ENCODE data around the gene KCNH3. TPM values are rescaled to one million over a fixed set of nuclear protein-coding genes. Genes with fewer than 3 reads are reported as not detected.
A peak's percentile ranks its signal among the peaks of the same experiment; 100 is the strongest.

Gene KCNH3
- total and polyA plus RNA-seq, 2 donors (not counting 1 experiment from before 2014, with no cell fraction given) = 0.05 to 0.17 TPM

GRCh38 chr12:49511410-49511809 is 27.4 kb upstream of the KCNH3 start:
- no peaks in the 10 kb centered on the region for H3K9me3 ChIP-seq (ENCODE audit: control insufficient read depth, insufficient read depth, low read depth, low read length)
- H3K36me3 ChIP-seq (ENCODE audit: control insufficient read depth, insufficient read depth, low read length) = no peaks in the 10 kb centered on the region
- H3K4me2 ChIP-seq (ENCODE audit: extremely low read depth, insufficient read depth, low read length) = no peak overlapping the region
- peaks cover 4% of the 10 kb centered on the region for H3K4me1 ChIP-seq (ENCODE audit: control insufficient read depth, extremely low read depth, insufficient read depth, low read length)
- TF ChIP-seq EZH2 (IDR thresholded peaks at IDR 0.05; ENCODE audit: low read length, missing control alignments) = no peak
- TF ChIP-seq, protein P1, sequence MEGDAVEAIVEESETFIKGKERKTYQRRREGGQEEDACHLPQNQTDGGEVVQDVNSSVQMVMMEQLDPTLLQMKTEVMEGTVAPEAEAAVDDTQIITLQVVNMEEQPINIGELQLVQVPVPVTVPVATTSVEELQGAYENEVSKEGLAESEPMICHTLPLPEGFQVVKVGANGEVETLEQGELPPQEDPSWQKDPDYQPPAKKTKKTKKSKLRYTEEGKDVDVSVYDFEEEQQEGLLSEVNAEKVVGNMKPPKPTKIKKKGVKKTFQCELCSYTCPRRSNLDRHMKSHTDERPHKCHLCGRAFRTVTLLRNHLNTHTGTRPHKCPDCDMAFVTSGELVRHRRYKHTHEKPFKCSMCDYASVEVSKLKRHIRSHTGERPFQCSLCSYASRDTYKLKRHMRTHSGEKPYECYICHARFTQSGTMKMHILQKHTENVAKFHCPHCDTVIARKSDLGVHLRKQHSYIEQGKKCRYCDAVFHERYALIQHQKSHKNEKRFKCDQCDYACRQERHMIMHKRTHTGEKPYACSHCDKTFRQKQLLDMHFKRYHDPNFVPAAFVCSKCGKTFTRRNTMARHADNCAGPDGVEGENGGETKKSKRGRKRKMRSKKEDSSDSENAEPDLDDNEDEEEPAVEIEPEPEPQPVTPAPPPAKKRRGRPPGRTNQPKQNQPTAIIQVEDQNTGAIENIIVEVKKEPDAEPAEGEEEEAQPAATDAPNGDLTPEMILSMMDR (conservative IDR thresholded peaks at IDR 0.05 in 1 of 2, IDR thresholded peaks at IDR 0.05 in 1 of 2; ENCODE audit: low read depth in 1 of 2, low read length in 2 of 2) = no peak
- H3K27me3 ChIP-seq (ENCODE audit: control insufficient read depth, insufficient read depth, low read length) = no peaks in the 10 kb centered on the region
- H3K79me2 ChIP-seq (ENCODE audit: control insufficient read depth, insufficient read depth, low read length) = no peaks in the 10 kb centered on the region
- H2AFZ ChIP-seq (ENCODE audit: low read length) = no peak overlapping the region
- H3K9ac ChIP-seq (ENCODE audit: insufficient read depth, low read length) = no peak overlapping the region
- H4K20me1 ChIP-seq (ENCODE audit: control insufficient read depth, extremely low read depth, insufficient read depth, low read length) = no peaks in the 10 kb centered on the region
- H3K4me3 ChIP-seq (replicated peaks in 1 of 4; ENCODE audit: control extremely low read depth in 1 of 4, insufficient read depth in 1 of 4, low read depth in 3 of 4, low read length in 4 of 4) = no peak overlapping the region
- peak in 1 of 2 donors; percentile 42 for DNase-seq (ENCODE audit: low read depth in 2 of 2)
- no peak overlapping the region for H3K27ac ChIP-seq (ENCODE audit: insufficient read depth, low read length)

DNA sequence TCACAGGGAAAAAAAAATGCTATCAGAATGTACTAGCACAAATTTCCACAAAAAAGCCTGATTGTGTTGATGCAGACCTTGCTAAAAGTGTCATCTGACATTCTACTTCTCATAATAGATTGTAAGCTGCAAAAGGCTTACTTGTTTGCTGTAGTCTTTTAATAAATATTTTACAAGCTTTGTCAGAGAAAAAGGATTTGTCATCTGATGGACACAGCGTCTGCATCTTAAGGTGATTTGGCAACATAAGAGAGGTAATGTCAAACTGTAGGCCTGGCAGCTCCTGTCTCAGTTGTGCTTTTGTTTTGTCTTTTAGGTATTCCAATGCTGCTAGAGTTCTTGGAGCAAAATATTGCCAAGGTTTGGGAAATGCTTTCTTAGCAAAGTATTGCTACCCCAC is 26.3 kb upstream of the KCNH3 start:
- no peak for TF ChIP-seq EZH2 (IDR thresholded peaks at IDR 0.05; ENCODE audit: low read length, missing control alignments)
- TF ChIP-seq, protein P1 (conservative IDR thresholded peaks at IDR 0.05 in 1 of 2, IDR thresholded peaks at IDR 0.05 in 1 of 2; ENCODE audit: low read depth in 1 of 2, low read length in 2 of 2) = no peak
- Histone ChIP-seq H3K9ac (ENCODE audit: insufficient read depth, low read length) (no peak overlapping the region), H3K4me1 (ENCODE audit: control insufficient read depth, extremely low read depth, insufficient read depth, low read length) (peaks cover 4% of the 10 kb centered on the region), H3K36me3 (ENCODE audit: control insufficient read depth, insufficient read depth, low read length) (no peaks in the 10 kb centered on the region), H3K9me3 (ENCODE audit: control insufficient read depth, insufficient read depth, low read depth, low read length) (no peaks in the 10 kb centered on the region), H3K27ac (ENCODE audit: insufficient read depth, low read length) (no peak overlapping the region), H3K27me3 (ENCODE audit: control insufficient read depth, insufficient read depth, low read length) (no peaks in the 10 kb centered on the region), H3K4me3 (replicated peaks in 1 of 4; ENCODE audit: control extremely low read depth in 1 of 4, insufficient read depth in 1 of 4, low read depth in 3 of 4, low read length in 4 of 4) (no peak overlapping the region), H4K20me1 (ENCODE audit: control insufficient read depth, extremely low read depth, insufficient read depth, low read length) (no peaks in the 10 kb centered on the region), H2AFZ (ENCODE audit: low read length) (no peak overlapping the region), H3K4me2 (ENCODE audit: extremely low read depth, insufficient read depth, low read length) (no peak overlapping the region), H3K79me2 (ENCODE audit: control insufficient read depth, insufficient read depth, low read length) (no peaks in the 10 kb centered on the region)
- DNase-seq (ENCODE audit: low read depth in 2 of 2) = no peak

GRCh38 chr12:49515266-49515665 is 23.6 kb upstream of the KCNH3 start:
- TF ChIP-seq, protein P1 (conservative IDR thresholded peaks at IDR 0.05 in 1 of 2, IDR thresholded peaks at IDR 0.05 in 1 of 2; ENCODE audit: low read depth in 1 of 2, low read length in 2 of 2) = no peak
- no peak for TF ChIP-seq EZH2 (IDR thresholded peaks at IDR 0.05; ENCODE audit: low read length, missing control alignments)
- no peak overlapping the region for H3K9ac ChIP-seq (ENCODE audit: insufficient read depth, low read length)

More at GRCh38 chr12:49515266-49515665, 23.6 kb upstream of the KCNH3 start:
- no peak overlapping the region for H3K4me3 ChIP-seq (replicated peaks in 1 of 4; ENCODE audit: control extremely low read depth in 1 of 4, insufficient read depth in 1 of 4, low read depth in 3 of 4, low read length in 4 of 4)
- peak; percentile 83 to 91 for DNase-seq (ENCODE audit: low read depth in 2 of 2)
- peaks cover 5% of the 10 kb centered on the region for H3K4me1 ChIP-seq (ENCODE audit: control insufficient read depth, extremely low read depth, insufficient read depth, low read length)
- H3K36me3 ChIP-seq (ENCODE audit: control insufficient read depth, insufficient read depth, low read length) = no peaks in the 10 kb centered on the region
- H3K9me3 ChIP-seq (ENCODE audit: control insufficient read depth, insufficient read depth, low read depth, low read length) = no peaks in the 10 kb centered on the region
- peak overlapping the region; percentile 13 for H3K4me2 ChIP-seq (ENCODE audit: extremely low read depth, insufficient read depth, low read length)
- H3K79me2 ChIP-seq (ENCODE audit: control insufficient read depth, insufficient read depth, low read length) = no peaks in the 10 kb centered on the region
- H2AFZ ChIP-seq (ENCODE audit: low read length) = no peak overlapping the region
- H3K27me3 ChIP-seq (ENCODE audit: control insufficient read depth, insufficient read depth, low read length) = no peaks in the 10 kb centered on the region
- no peaks in the 10 kb centered on the region for H4K20me1 ChIP-seq (ENCODE audit: control insufficient read depth, extremely low read depth, insufficient read depth, low read length)
- peak overlapping the region; percentile 44 for H3K27ac ChIP-seq (ENCODE audit: insufficient read depth, low read length)
